ENCODE data around the gene ATP10A. TPM values are rescaled to one million over a fixed set of nuclear protein-coding genes. Genes with fewer than 3 reads are reported as not detected.

The ATP10A gene
- total and polyA plus RNA-seq, 12 donors = 0.67 to 31.8 (median 16.1) TPM

- peaks cover 0 to 4% of the 10 kb centered on the region in 2 donors for H3K4me1 ChIP-seq (replicated peaks in 1 of 2)
- no peak for TF ChIP-seq POLR2A (IDR thresholded peaks at IDR 0.05)
- TF ChIP-seq, protein P1, sequence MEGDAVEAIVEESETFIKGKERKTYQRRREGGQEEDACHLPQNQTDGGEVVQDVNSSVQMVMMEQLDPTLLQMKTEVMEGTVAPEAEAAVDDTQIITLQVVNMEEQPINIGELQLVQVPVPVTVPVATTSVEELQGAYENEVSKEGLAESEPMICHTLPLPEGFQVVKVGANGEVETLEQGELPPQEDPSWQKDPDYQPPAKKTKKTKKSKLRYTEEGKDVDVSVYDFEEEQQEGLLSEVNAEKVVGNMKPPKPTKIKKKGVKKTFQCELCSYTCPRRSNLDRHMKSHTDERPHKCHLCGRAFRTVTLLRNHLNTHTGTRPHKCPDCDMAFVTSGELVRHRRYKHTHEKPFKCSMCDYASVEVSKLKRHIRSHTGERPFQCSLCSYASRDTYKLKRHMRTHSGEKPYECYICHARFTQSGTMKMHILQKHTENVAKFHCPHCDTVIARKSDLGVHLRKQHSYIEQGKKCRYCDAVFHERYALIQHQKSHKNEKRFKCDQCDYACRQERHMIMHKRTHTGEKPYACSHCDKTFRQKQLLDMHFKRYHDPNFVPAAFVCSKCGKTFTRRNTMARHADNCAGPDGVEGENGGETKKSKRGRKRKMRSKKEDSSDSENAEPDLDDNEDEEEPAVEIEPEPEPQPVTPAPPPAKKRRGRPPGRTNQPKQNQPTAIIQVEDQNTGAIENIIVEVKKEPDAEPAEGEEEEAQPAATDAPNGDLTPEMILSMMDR (IDR thresholded peaks at IDR 0.05) = no peak
- no peak for DNase-seq
- 81 to 86% (median 83%) methylated on average over 3 of the region's 3 CpGs for WGBS, 4 donors
- no peaks in the 10 kb centered on the region for H3K27me3 ChIP-seq
- intact Hi-C loops (cut with DNase I) = no loop called here
- no peak overlapping the region for H3K4me3 ChIP-seq
- H3K27ac ChIP-seq = no peak overlapping the region
- no peaks in the 10 kb centered on the region for H3K36me3 ChIP-seq (replicated peaks in 1 of 2)
- no peaks in the 10 kb centered on the region for H3K9me3 ChIP-seq (replicated peaks in 1 of 3)
These were observed 31.3 kb upstream of the ATP10A start for GRCh38 chr15:25894371-25894902.

DNA sequence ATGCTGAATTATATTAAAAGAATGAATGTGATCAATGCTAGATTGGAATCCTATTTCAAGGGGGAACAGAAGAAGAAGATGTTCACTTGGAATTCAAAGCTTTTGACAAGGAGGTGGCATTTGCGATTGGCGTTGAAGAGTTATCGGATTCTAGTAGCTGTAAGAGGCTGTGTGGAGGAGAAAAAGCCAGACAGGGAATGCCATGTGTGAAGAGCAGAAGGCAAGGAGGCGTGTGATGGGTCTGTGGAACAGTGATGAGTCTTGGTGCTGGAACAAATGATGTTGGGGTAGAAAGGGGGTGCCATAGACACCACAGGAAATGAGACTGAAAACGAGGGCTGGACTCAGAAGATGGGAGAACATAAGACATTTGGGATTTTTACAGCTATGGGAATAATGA, 30.5 kb upstream of the ATP10A start:
- no peaks in the 10 kb centered on the region for H3K27me3 ChIP-seq
- H3K4me1 ChIP-seq (replicated peaks in 1 of 2) = peaks cover 0 to 4% of the 10 kb centered on the region in 2 donors
- intact Hi-C loops (cut with DNase I) = no loop called here
- H3K27ac ChIP-seq = no peak overlapping the region
- H3K36me3 ChIP-seq (replicated peaks in 1 of 2) = no peaks in the 10 kb centered on the region
- TF ChIP-seq POLR2A (IDR thresholded peaks at IDR 0.05) = no peak
- TF ChIP-seq, protein P1 (IDR thresholded peaks at IDR 0.05) = no peak
- DNase-seq = no peak
- H3K9me3 ChIP-seq (replicated peaks in 1 of 3) = no peaks in the 10 kb centered on the region
- H3K4me3 ChIP-seq = no peak overlapping the region
- WGBS, 4 donors = 84 to 90% (median 86%) methylated on average over 5 of the region's 5 CpGs

DNA sequence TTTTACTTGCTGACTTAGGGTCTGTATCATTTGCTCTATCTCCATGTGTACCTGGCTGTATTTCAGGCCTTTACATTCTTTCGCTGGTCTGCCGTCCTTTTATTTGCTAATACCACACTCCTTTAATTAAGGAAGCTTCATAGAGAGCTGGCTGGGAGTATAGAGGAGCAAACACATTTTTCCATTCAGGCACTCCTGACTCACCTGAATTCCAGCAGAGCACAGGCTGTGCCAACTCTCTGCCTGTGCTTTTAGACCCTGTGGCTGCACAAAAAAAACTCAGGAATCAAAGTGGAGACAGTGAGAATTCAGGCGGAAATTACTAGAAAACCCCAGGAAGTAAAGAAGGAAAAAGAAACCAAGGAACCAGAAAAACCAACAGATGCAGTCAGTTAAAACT, 29.0 kb upstream of the ATP10A start:
- Histone ChIP-seq H3K4me3 (no peak overlapping the region), H3K9me3 (replicated peaks in 1 of 3) (no peaks in the 10 kb centered on the region), H3K36me3 (replicated peaks in 1 of 2) (no peaks in the 10 kb centered on the region), H3K27ac (no peak overlapping the region), H3K4me1 (replicated peaks in 1 of 2) (peaks cover 0 to 4% of the 10 kb centered on the region in 2 donors), H3K27me3 (no peaks in the 10 kb centered on the region)
- intact Hi-C loops (cut with DNase I) = no loop called here
- no peak for DNase-seq
- no peak for TF ChIP-seq POLR2A (IDR thresholded peaks at IDR 0.05)
- TF ChIP-seq, protein P1 (IDR thresholded peaks at IDR 0.05) = no peak
- WGBS, 4 donors = 57 to 61% (median 59%) methylated on average over 3 of the region's 3 CpGs

GRCh38 chr15:25891081-25891480, 28.0 kb upstream of the ATP10A start:
- no peak for DNase-seq
- Histone ChIP-seq H3K4me3 (no peak overlapping the region), H3K9me3 (replicated peaks in 1 of 3) (no peaks in the 10 kb centered on the region), H3K36me3 (replicated peaks in 1 of 2) (no peaks in the 10 kb centered on the region), H3K4me1 (replicated peaks in 1 of 2) (peaks cover 0 to 2% of the 10 kb centered on the region in 2 donors), H3K27me3 (no peaks in the 10 kb centered on the region), H3K27ac (no peak overlapping the region)
- no peak for TF ChIP-seq POLR2A (IDR thresholded peaks at IDR 0.05)
- TF ChIP-seq, protein P1 (IDR thresholded peaks at IDR 0.05) = no peak
- 85 to 91% (median 88%) methylated on average over 4 of the region's 4 CpGs for WGBS, 4 donors
- intact Hi-C loops (cut with DNase I) = no loop called here

Data from adrenal gland (tissue), 12 donors.